Bronchial epithelial cell (primary cell): Measurements from ENCODE around the gene NUP214. TPM values are rescaled to one million over a fixed set of nuclear protein-coding genes. Genes with fewer than 3 reads are reported as not detected.
"Not testable (repeated sequence)": the region's sequence is repeated elsewhere in the genome, so short reads cannot be mapped to it uniquely, and the experiment has no call there.

ENCODE experiments used
- DNase-seq: peaks from one replicate; pipeline ENCODE4 v3.0.0-alpha.2; 2010; ENCODE audit warnings: low read depth
- FAIRE-seq: peaks from 2 replicates; lab custom pipeline; 2011; peaks lifted over from hg19 to GRCh38; lab: Jason Lieb, UNC
- H3K27me3 ChIP-seq: 2 replicates; pipeline ENCODE4 v1.5.1; 2011; ENCODE audit warnings: low read length; ENCODE audit not compliant: control insufficient read depth, insufficient read depth
- H3K36me3 ChIP-seq: 2 replicates; pipeline ENCODE4 v1.5.1; 2011; ENCODE audit warnings: low read length; ENCODE audit not compliant: control insufficient read depth, insufficient read depth
- H3K4me3 ChIP-seq: 2 replicates; pipeline ENCODE4 v1.5.1; 2011; ENCODE audit warnings: mild to moderate bottlenecking, low read depth, low read length, control low read depth
- total RNA-seq: library from RNA; depleted of rRNA; stranded (reverse); fragments of >200 nt; gene quantifications from 2 replicates; pipeline ENCODE4 v1.2.1, GENCODE V29; 2014
- TF ChIP-seq, protein P1 (sequence below): IDR thresholded peaks from 2 replicates; pipeline ENCODE4 v1.5.1; 2011; ENCODE audit warnings: mild to moderate bottlenecking, moderate library complexity, low read length, control low read depth, inconsistent platforms; ENCODE audit not compliant: insufficient read depth, severe bottlenecking

The NUP214 gene
- total RNA-seq, 1 donor from 2014 or later = 8.4 TPM

DNA sequence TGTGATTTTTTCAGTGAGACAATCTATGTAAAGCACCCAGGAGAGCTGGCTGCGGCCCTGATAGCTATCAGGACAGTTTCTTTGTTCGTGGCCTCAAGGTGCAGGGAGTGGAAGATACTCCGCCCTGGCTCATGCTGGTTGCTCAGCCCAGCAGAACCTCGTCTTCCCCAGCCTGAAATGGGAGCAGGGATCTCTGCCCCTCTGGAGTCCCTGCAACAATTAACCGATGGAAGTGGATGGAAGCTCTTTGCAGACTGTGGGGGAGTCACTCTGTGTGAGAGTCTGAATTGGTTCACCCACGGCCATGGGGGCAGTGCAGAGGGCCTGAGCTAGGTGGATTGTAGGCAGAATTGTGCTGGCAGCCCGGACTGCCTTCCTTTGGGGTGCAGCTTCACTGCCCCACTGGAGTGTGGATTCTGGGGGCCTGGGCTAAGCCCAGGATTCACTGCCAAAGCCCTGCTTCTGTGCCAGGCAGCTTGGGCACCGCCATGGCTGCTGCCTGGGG lies 26.2 kb upstream of the NUP214 start:
- DNase-seq = no peak
- H3K36me3 ChIP-seq = no peaks in the 10 kb centered on the region
- H3K4me3 ChIP-seq = no peak overlapping the region
- FAIRE-seq = no peak
- TF ChIP-seq, protein P1, sequence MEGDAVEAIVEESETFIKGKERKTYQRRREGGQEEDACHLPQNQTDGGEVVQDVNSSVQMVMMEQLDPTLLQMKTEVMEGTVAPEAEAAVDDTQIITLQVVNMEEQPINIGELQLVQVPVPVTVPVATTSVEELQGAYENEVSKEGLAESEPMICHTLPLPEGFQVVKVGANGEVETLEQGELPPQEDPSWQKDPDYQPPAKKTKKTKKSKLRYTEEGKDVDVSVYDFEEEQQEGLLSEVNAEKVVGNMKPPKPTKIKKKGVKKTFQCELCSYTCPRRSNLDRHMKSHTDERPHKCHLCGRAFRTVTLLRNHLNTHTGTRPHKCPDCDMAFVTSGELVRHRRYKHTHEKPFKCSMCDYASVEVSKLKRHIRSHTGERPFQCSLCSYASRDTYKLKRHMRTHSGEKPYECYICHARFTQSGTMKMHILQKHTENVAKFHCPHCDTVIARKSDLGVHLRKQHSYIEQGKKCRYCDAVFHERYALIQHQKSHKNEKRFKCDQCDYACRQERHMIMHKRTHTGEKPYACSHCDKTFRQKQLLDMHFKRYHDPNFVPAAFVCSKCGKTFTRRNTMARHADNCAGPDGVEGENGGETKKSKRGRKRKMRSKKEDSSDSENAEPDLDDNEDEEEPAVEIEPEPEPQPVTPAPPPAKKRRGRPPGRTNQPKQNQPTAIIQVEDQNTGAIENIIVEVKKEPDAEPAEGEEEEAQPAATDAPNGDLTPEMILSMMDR = no peak
- peaks cover 9% of the 10 kb centered on the region for H3K27me3 ChIP-seq

- not testable (repeated sequence) for H3K27me3 ChIP-seq, FAIRE-seq, H3K4me3 ChIP-seq, H3K36me3 ChIP-seq, DNase-seq
Measured at GRCh38 chr9:131099845-131100244, 25.5 kb upstream of the NUP214 start.

- Histone ChIP-seq H3K27me3 (peaks cover 9% of the 10 kb centered on the region), H3K36me3 (no peaks in the 10 kb centered on the region)
- FAIRE-seq = no peak
Measured at GRCh38 chr9:131100445-131100844, 24.9 kb upstream of the NUP214 start.

DNA sequence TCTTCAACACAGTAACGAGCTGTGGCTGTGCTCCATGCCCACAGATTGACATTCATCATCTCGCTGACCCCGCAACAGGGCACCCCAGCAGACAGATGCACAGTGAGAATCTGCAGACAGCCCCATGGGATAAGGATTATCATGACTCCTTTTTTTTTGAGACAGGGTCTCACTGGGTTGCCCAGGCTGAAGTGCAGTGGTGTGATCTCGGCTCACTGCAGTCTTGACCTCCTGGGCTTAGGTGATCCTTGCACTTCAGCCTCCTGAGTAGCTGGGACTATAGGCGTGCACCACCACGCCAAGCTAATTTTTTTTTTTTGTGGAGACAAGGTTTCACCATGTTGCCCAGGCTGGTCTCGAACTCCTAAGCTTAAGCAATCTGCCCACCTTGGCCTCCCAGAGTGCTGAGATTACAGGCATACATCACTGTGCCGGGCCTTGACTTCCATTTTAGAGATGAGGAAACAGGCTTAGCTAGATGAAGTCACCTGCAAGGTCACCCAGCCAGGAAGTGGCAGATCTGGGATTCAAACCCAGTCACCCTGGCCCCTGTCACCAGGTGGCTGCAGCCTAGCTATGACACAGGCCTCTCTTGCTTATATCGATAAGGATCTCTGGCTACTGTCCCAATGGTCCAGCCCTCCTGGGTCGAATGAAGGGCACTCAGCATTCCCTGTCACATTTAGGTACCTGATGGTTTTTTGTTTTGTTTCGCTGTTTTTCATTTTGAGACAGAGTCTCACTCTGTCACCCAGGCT lies 24.0 kb upstream of the NUP214 start:
- Histone ChIP-seq H3K36me3 (no peaks in the 10 kb centered on the region), H3K27me3 (peaks cover 6% of the 10 kb centered on the region), H3K4me3 (no peak overlapping the region)
- TF ChIP-seq, protein P1 = no peak
- no peak for DNase-seq
- FAIRE-seq = no peak

More at GRCh38 chr9:131100445-131100844, 24.9 kb upstream of the NUP214 start:
- TF ChIP-seq, protein P1 = no peak
- H3K4me3 ChIP-seq = no peak overlapping the region
- no peak for DNase-seq

GRCh38 chr9:131103024-131103423 lies 22.4 kb upstream of the NUP214 start:
- TF ChIP-seq, protein P1 = no peak
- Histone ChIP-seq H3K27me3 (peaks cover 1% of the 10 kb centered on the region), H3K4me3 (no peak overlapping the region), H3K36me3 (no peaks in the 10 kb centered on the region)
- no peak for DNase-seq
- no peak for FAIRE-seq

GRCh38 chr9:131103535-131103934 lies 21.9 kb upstream of the NUP214 start:
- Histone ChIP-seq H3K4me3 (no peak overlapping the region), H3K36me3 (no peaks in the 10 kb centered on the region), H3K27me3 (peaks cover 1% of the 10 kb centered on the region)
- DNase-seq = no peak
- TF ChIP-seq, protein P1 = no peak
- no peak for FAIRE-seq
